Thyroid gland (tissue), 4 donors: ENCODE results near the gene CCDC90B.

Experiments used
- POLR2A ChIP-seq, 2 donors: fragments of 450-650 bp; IDR thresholded peaks; one replicate each; pipeline ENCODE4 v1.6.1; 2017; ENCODE audit warnings: antibody characterized with exemption in 2 of 2, mild to moderate bottlenecking in 2 of 2, moderate library complexity in 1 of 2
- TF ChIP-seq, protein P1 (sequence below), 6 experiments: fragments of 200-600 bp in 3 of 6; fragments of 450-650 bp in 3 of 6; sonication (generic) in 3 of 6; IDR thresholded peaks; one replicate each; pipeline ENCODE4 v1.5.1; 2016 to 2019; ENCODE audit warnings: antibody characterized with exemption in 6 of 6, mild to moderate bottlenecking in 2 of 6, inconsistent platforms in 1 of 6, moderate library complexity in 1 of 6

DNA sequence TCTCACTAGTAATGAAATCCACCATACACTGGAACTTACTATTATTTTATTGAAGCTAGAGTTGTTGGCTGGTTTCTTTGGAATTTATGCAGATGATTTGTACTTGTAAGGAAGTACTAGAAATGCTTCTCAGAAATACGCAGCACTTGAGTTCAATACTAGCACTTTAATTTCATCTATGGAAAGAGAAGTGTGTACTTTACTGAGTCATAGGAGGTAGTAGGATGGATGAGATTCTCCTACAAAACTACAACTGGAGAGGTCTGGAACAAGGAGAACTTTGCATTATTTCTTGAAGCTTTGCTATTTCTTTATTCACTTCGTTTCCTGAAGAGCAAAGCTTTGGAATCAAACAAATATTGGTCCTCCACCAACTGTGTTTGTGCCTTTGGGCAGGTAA, 44.1 kb upstream of the CCDC90B start:
- no peak for TF ChIP-seq POLR2A (IDR thresholded peaks at IDR 0.05)
- TF ChIP-seq, protein P1, sequence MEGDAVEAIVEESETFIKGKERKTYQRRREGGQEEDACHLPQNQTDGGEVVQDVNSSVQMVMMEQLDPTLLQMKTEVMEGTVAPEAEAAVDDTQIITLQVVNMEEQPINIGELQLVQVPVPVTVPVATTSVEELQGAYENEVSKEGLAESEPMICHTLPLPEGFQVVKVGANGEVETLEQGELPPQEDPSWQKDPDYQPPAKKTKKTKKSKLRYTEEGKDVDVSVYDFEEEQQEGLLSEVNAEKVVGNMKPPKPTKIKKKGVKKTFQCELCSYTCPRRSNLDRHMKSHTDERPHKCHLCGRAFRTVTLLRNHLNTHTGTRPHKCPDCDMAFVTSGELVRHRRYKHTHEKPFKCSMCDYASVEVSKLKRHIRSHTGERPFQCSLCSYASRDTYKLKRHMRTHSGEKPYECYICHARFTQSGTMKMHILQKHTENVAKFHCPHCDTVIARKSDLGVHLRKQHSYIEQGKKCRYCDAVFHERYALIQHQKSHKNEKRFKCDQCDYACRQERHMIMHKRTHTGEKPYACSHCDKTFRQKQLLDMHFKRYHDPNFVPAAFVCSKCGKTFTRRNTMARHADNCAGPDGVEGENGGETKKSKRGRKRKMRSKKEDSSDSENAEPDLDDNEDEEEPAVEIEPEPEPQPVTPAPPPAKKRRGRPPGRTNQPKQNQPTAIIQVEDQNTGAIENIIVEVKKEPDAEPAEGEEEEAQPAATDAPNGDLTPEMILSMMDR (IDR thresholded peaks at IDR 0.05), result no peak
